Measurements from ENCODE around the gene LAYN. TPM values are rescaled to one million over a fixed set of nuclear protein-coding genes. Genes with fewer than 3 reads are reported as not detected.

Gene LAYN
- total RNA-seq, 1 experiment from 2014 or later, result 0.79 TPM

GRCh38 chr11:111591187-111591960 lies 50.9 kb downstream of the LAYN start:
- Histone ChIP-seq H3K36me3 (ENCODE audit: control insufficient read depth, insufficient read depth, low read length) (no peaks in the 10 kb centered on the region), H3K4me1 (no peaks in the 10 kb centered on the region), H3K9me3 (0 out of 2 replicates have a peak, but pooled peaks cover 3% of the 10 kb centered on the region), H3K4me3 (ENCODE audit: low read depth, low read length) (no peak overlapping the region), H3K27me3 (replicated peaks; ENCODE audit: control insufficient read depth, insufficient read depth, low read length) (no peaks in the 10 kb centered on the region)
- no peaks in the 10 kb centered on the region for H3K4me1 Mint-ChIP-seq (ENCODE audit: low read depth, unreplicated experiment)
- H3K27ac Mint-ChIP-seq (ENCODE audit: unreplicated experiment), result no peak overlapping the region
- intact Hi-C loops (cut with micrococcal nuclease; ENCODE audit: unreplicated experiment), result no loop called here
- CTCF ChIA-PET, result no interaction called here
- TF ChIP-seq CTCF (IDR thresholded peaks at IDR 0.05; ENCODE audit: insufficient read depth in 1 of 2, low read depth in 1 of 2, low read length in 1 of 2, severe bottlenecking in 1 of 2, unreplicated experiment in 1 of 2), result no peak
- H3K9me3 Mint-ChIP-seq (ENCODE audit: unreplicated experiment), result no peaks in the 10 kb centered on the region
- no peaks in the 10 kb centered on the region for H3K27me3 Mint-ChIP-seq (ENCODE audit: insufficient read depth, unreplicated experiment)
- no peak for DNase-seq
- BruUV-seq (replicated peaks), result no TSS peak
- no peaks in the 10 kb centered on the region for H3K36me3 Mint-ChIP-seq (ENCODE audit: insufficient read depth, unreplicated experiment)
- POLR2A ChIA-PET, result no interaction called here
- H3K4me3 Mint-ChIP-seq (ENCODE audit: unreplicated experiment), result no peak overlapping the region

- no peaks in the 10 kb centered on the region for H3K27me3 ChIP-seq (replicated peaks; ENCODE audit: control insufficient read depth, insufficient read depth, low read length)
- ChIA-PET POLR2A (no interaction called here), CTCF (no interaction called here)
- no peak overlapping the region for H3K27ac Mint-ChIP-seq (ENCODE audit: unreplicated experiment)
- no TSS peak for BruUV-seq (replicated peaks)
- H3K4me1 Mint-ChIP-seq (ENCODE audit: low read depth, unreplicated experiment), result no peaks in the 10 kb centered on the region
- H3K36me3 ChIP-seq (ENCODE audit: control insufficient read depth, insufficient read depth, low read length), result no peaks in the 10 kb centered on the region
- no peaks in the 10 kb centered on the region for H3K4me1 ChIP-seq
- H3K4me3 ChIP-seq (ENCODE audit: low read depth, low read length), result no peak overlapping the region
- H3K4me3 Mint-ChIP-seq (ENCODE audit: unreplicated experiment), result no peak overlapping the region
- H3K27me3 Mint-ChIP-seq (ENCODE audit: insufficient read depth, unreplicated experiment), result no peaks in the 10 kb centered on the region
- no peaks in the 10 kb centered on the region for H3K9me3 Mint-ChIP-seq (ENCODE audit: unreplicated experiment)
- 0 out of 2 replicates have a peak, but pooled peaks cover 3% of the 10 kb centered on the region for H3K9me3 ChIP-seq
- no peaks in the 10 kb centered on the region for H3K36me3 Mint-ChIP-seq (ENCODE audit: insufficient read depth, unreplicated experiment)
- no peak for DNase-seq
- TF ChIP-seq CTCF (IDR thresholded peaks at IDR 0.05; ENCODE audit: insufficient read depth in 1 of 2, low read depth in 1 of 2, low read length in 1 of 2, severe bottlenecking in 1 of 2, unreplicated experiment in 1 of 2), result no peak
- intact Hi-C loops (cut with micrococcal nuclease; ENCODE audit: unreplicated experiment), result no loop called here
Measured at GRCh38 chr11:111592491-111592890, 52.0 kb downstream of the LAYN start.

- intact Hi-C loops (cut with micrococcal nuclease; ENCODE audit: unreplicated experiment), result no loop called here
- no peak for TF ChIP-seq CTCF (IDR thresholded peaks at IDR 0.05; ENCODE audit: insufficient read depth in 1 of 2, low read depth in 1 of 2, low read length in 1 of 2, severe bottlenecking in 1 of 2, unreplicated experiment in 1 of 2)
- Histone ChIP-seq H3K36me3 (ENCODE audit: control insufficient read depth, insufficient read depth, low read length) (no peaks in the 10 kb centered on the region), H3K9me3 (0 out of 2 replicates have a peak, but pooled peaks cover 3% of the 10 kb centered on the region), H3K27me3 (replicated peaks; ENCODE audit: control insufficient read depth, insufficient read depth, low read length) (no peaks in the 10 kb centered on the region), H3K4me1 (no peaks in the 10 kb centered on the region; the same call in 1 of the 2 replicates), H3K4me3 (ENCODE audit: low read depth, low read length) (no peak overlapping the region)
- Mint-ChIP-seq H3K27me3 (ENCODE audit: insufficient read depth, unreplicated experiment) (peaks cover 5% of the 10 kb centered on the region), H3K4me3 (ENCODE audit: unreplicated experiment) (no peak overlapping the region), H3K9me3 (ENCODE audit: unreplicated experiment) (no peaks in the 10 kb centered on the region), H3K27ac (ENCODE audit: unreplicated experiment) (no peak overlapping the region), H3K36me3 (ENCODE audit: insufficient read depth, unreplicated experiment) (no peaks in the 10 kb centered on the region), H3K4me1 (ENCODE audit: low read depth, unreplicated experiment) (no peaks in the 10 kb centered on the region)
- ChIA-PET CTCF (interaction anchor here (1.6 kb wide), 1 partner anchor 141 kb away, joined by 4 read pairs; no protein-coding TSS in a partner anchor), POLR2A (no interaction called here)
- no peak for DNase-seq
- no TSS peak for BruUV-seq (replicated peaks)
Measured at GRCh38 chr11:111596319-111596718, 55.8 kb downstream of the LAYN start.

Data from Caco-2 (cell line).